IMR-90 (cell line): ENCODE results near the gene KRTAP29-1. TPM values are rescaled to one million over a fixed set of nuclear protein-coding genes. Genes with fewer than 3 reads are reported as not detected.
A peak's percentile ranks its signal among the peaks of the same experiment; 100 is the strongest.

Experiments used
- ATAC-seq: fragments of 200-7000 bp; cut with Tn5 transposase; 2 replicates; pipeline ENCODE4 v1.9.1; 2020; ENCODE audit warnings: low read depth, mild to moderate bottlenecking, moderate library complexity
- BruUV-seq: library from RNA; stranded (reverse); fragments of 400-500 nt; replicated peaks from 2 replicates; lab custom pipeline; 2021; lab: Mats Ljungman, UMichigan
- CTCF ChIA-PET: fragments of 300-600 bp; formaldehyde crosslinking; extraction: SDS; loops from one replicate; lab custom pipeline; 2021; ENCODE audit warnings: antibody characterized with exemption; lab: Yijun Ruan, JAX
- POLR2A ChIA-PET: fragments of 300-600 bp; sonication (Branson Sonifier 250); formaldehyde crosslinking; loops from one replicate; lab custom pipeline; 2022; ENCODE audit warnings: antibody characterized with exemption; ENCODE audit not compliant: unreplicated experiment; lab: Charles Lee
- DNase-seq: peaks from one replicate; pipeline ENCODE4 v3.0.0; 2013
- H2AFZ ChIP-seq: replicated peaks from 2 replicates; pipeline ENCODE3; 2013; ENCODE audit warnings: low read length, mild to moderate bottlenecking; ENCODE audit not compliant: poor library complexity
- H2AK5ac ChIP-seq: 2 replicates; pipeline ENCODE4 v1.6.1; 2013; ENCODE audit warnings: low read depth, low read length, inconsistent platforms
- H2AK9ac ChIP-seq: replicated peaks from 2 replicates; pipeline ENCODE3; 2013; ENCODE audit warnings: mild to moderate bottlenecking, low read depth, low read length, moderate library complexity; ENCODE audit not compliant: poor library complexity
- H2BK120ac ChIP-seq: 2 replicates; pipeline ENCODE4 v1.6.1; 2013; ENCODE audit warnings: low read depth, low read length, inconsistent platforms
- H2BK15ac ChIP-seq: 3 replicates; pipeline ENCODE4 v1.6.1; 2013; ENCODE audit warnings: low read depth, low read length, inconsistent platforms
- H2BK20ac ChIP-seq: 2 replicates; pipeline ENCODE4 v1.6.1; 2013; ENCODE audit warnings: low read depth, mild to moderate bottlenecking, inconsistent platforms, low read length, moderate library complexity
- H2BK5ac ChIP-seq: 2 replicates; pipeline ENCODE4 v1.6.1; 2013; ENCODE audit warnings: mild to moderate bottlenecking, low read depth, low read length, inconsistent platforms; ENCODE audit not compliant: poor library complexity, severe bottlenecking
- H3K14ac ChIP-seq: replicated peaks from 2 replicates; pipeline ENCODE4 v1.6.1; 2013; ENCODE audit warnings: low read depth, low read length, inconsistent platforms
- H3K18ac ChIP-seq: 2 replicates; pipeline ENCODE4 v1.6.1; 2013; ENCODE audit warnings: low read depth, low read length, control low read depth
- H3K23ac ChIP-seq: 2 replicates; pipeline ENCODE4 v1.6.1; 2013; ENCODE audit warnings: low read depth, low read length, inconsistent platforms
- H3K27ac ChIP-seq: 2 replicates; pipeline ENCODE4 v1.5.1; 2013; ENCODE audit warnings: mild to moderate bottlenecking, control low read depth, low read length; ENCODE audit not compliant: insufficient read depth
- H3K27me3 ChIP-seq: 2 replicates; pipeline ENCODE4 v1.6.1; 2013; ENCODE audit warnings: low read length; ENCODE audit not compliant: control insufficient read depth, insufficient read depth
- H3K36me3 ChIP-seq: 2 replicates; pipeline ENCODE4 v1.6.1; 2013; ENCODE audit warnings: low read length, mixed read lengths; ENCODE audit not compliant: control insufficient read depth, insufficient read depth
- H3K4ac ChIP-seq: 2 replicates; pipeline ENCODE4 v1.6.1; 2013; ENCODE audit warnings: low read depth, low read length, inconsistent platforms
- H3K4me1 ChIP-seq: 2 replicates; pipeline ENCODE4 v1.6.1; 2013; ENCODE audit warnings: low read length, mixed read lengths; ENCODE audit not compliant: control insufficient read depth, insufficient read depth
- H3K4me2 ChIP-seq: 2 replicates; pipeline ENCODE4 v1.6.1; 2013; ENCODE audit warnings: low read depth, mild to moderate bottlenecking, control low read depth, low read length, moderate library complexity
- H3K4me3 ChIP-seq: 2 replicates; pipeline ENCODE4 v1.5.1; 2013; ENCODE audit warnings: low read depth, mild to moderate bottlenecking, control low read depth, low read length, moderate library complexity; ENCODE audit not compliant: insufficient read depth
- H3K56ac ChIP-seq: 2 replicates; pipeline ENCODE4 v1.6.1; 2013; ENCODE audit warnings: low read length, inconsistent platforms; ENCODE audit not compliant: insufficient read depth; ENCODE audit errors: extremely low read depth
- H3K79me1 ChIP-seq, 2 experiments: 2 replicates each; pipeline ENCODE4 v1.6.1; 2013; ENCODE audit warnings: low read length in 2 of 2, inconsistent platforms in 1 of 2, low read depth in 1 of 2
- H3K9ac ChIP-seq: 2 replicates; pipeline ENCODE4 v1.6.1; 2013; ENCODE audit warnings: low read depth, low read length, control low read depth
- H3K9me1 ChIP-seq: 2 replicates; pipeline ENCODE4 v1.6.1; 2013; ENCODE audit warnings: low read length, inconsistent platforms; ENCODE audit not compliant: insufficient read depth
- H3K9me3 ChIP-seq: 2 replicates; pipeline ENCODE4 v1.6.1; 2013; ENCODE audit warnings: low read length; ENCODE audit not compliant: control insufficient read depth, insufficient read depth
- H4K20me1 ChIP-seq: 2 replicates; pipeline ENCODE4 v1.6.1; 2013; ENCODE audit warnings: low read length, inconsistent platforms; ENCODE audit not compliant: insufficient read depth
- H4K5ac ChIP-seq: 2 replicates; pipeline ENCODE4 v1.6.1; 2013; ENCODE audit warnings: mild to moderate bottlenecking, low read depth, low read length, control low read depth
- H4K8ac ChIP-seq, 2 experiments: 2 replicates each; pipeline ENCODE4 v1.6.1; 2013; ENCODE audit warnings: low read depth in 2 of 2, low read length in 2 of 2, control low read depth in 1 of 2, inconsistent platforms in 1 of 2
- H4K91ac ChIP-seq: 2 replicates; pipeline ENCODE4 v1.6.1; 2013; ENCODE audit warnings: low read depth, low read length, inconsistent platforms; ENCODE audit not compliant: insufficient read depth
- MAZ ChIP-seq: IDR thresholded peaks from 2 replicates; pipeline ENCODE4 v1.6.1; 2012; ENCODE audit warnings: low read depth, mild to moderate bottlenecking, low read length, improper control_type of control experiment, moderate library complexity, borderline replicate concordance
- WGBS, 2 experiments: methylation state at CpG; one replicate each; pipeline versions ENCODE4 v1.1.5 to v1.1.7; 2013; ENCODE audit warnings: missing lambda C conversion rate in 2 of 2; ENCODE audit not compliant: insufficient read length in 1 of 2; ENCODE audit errors: extremely low coverage in 2 of 2; 5-methylcytosine and 5-hydroxymethylcytosine counted together
- dilution Hi-C: fragments of 300-500 bp; cut with HindIII; formaldehyde crosslinking; loops from one replicate; pipeline ENCODE4 v1.14.3; 2018; ENCODE audit warnings: low sequenced_read_pairs; ENCODE audit not compliant: unreplicated experiment
- in situ Hi-C: fragments of 300-500 bp; cut with MboI; formaldehyde crosslinking; loops from 3 replicates; pipeline ENCODE4 v1.14.3; 2019; ENCODE audit warnings: low sequenced_read_pairs, inconsistent platforms, mixed read lengths
- intact Hi-C: fragments of 100-400 bp; cut with micrococcal nuclease; formaldehyde crosslinking; loops from 2 replicates; pipeline ENCODE4 v1.10.0; 2022
- polyA plus RNA-seq, 3 experiments: library from polyadenylated mRNA; depleted of rRNA; stranded (reverse); fragments of >200 nt; gene quantifications; 2 replicates each; pipeline ENCODE4 v1.2.3, GENCODE V29; 2012; ENCODE audit warnings: low replicate concordance in 1 of 3
- total RNA-seq: library from RNA; depleted of rRNA; stranded (reverse); fragments of >200 nt; gene quantifications from 2 replicates; pipeline ENCODE4 v1.2.3, GENCODE V29; 2012

Gene KRTAP29-1
- total and polyA plus RNA-seq, 2 of the 4 experiments (the other 2 are of a cell fraction): not detected

GRCh38 chr17:41298458-41299135 is 4.1 kb downstream of the KRTAP29-1 start:
- POLR2A ChIA-PET: no interaction called here
- Histone ChIP-seq H3K9ac (no peak overlapping the region), H3K9me3 (no peaks in the 10 kb centered on the region), H3K9me1 (peaks cover 5% of the 10 kb centered on the region; the same call in 1 of the 2 replicates), H3K27ac (no peak overlapping the region), H2AK5ac (peak overlapping the region; percentile 12; the same call in 1 of the 2 replicates), H2BK20ac (no peak overlapping the region), H3K18ac (no peak overlapping the region), H4K8ac (no peak overlapping the region), H3K4me2 (no peak overlapping the region), H2BK15ac (no peak overlapping the region), H3K4me1 (no peaks in the 10 kb centered on the region), H4K20me1 (no peaks in the 10 kb centered on the region), H3K4ac (no peak overlapping the region), H3K23ac (no peak overlapping the region), H3K79me1 (no peaks in the 10 kb centered on the region), H3K36me3 (no peaks in the 10 kb centered on the region), H3K4me3 (no peak overlapping the region), H2BK5ac (no peak overlapping the region), H3K56ac (no peak overlapping the region), H2AK9ac (no peak overlapping the region), H2AFZ (no peak overlapping the region), H4K5ac (no peak overlapping the region), H3K14ac (no peak overlapping the region), H4K91ac (no peak overlapping the region), H3K27me3 (no peaks in the 10 kb centered on the region; the same call in 1 of the 2 replicates), H2BK120ac (no peak overlapping the region)
- in situ Hi-C loops (no loop called here), intact Hi-C loops (no loop called here), dilution Hi-C loops (no loop called here)
- ATAC-seq (no peak), DNase-seq (no peak)
- TF ChIP-seq MAZ: no peak
- 83% methylated on average over 3 of the region's 20 CpGs; no CpG with 5 or more reads in 1 of the 2 experiments for WGBS, 2 experiments
- CTCF ChIA-PET: no interaction called here
- no TSS peak for BruUV-seq
